ENCODE data around the gene LCE2C. TPM values are rescaled to one million over a fixed set of nuclear protein-coding genes. Genes with fewer than 3 reads are reported as not detected.

Gene LCE2C
- total RNA-seq, 1 experiment from 2014 or later, result not detected

GRCh38 chr1:152707860-152708259, 32.8 kb downstream of the LCE2C start, which contains the start of gene LCE4A:
LCE4A (plus strand) TSS chr1:152708160; CDS start chr1:152709076, 916 bp downstream.
- no peak for TF ChIP-seq E2F4 (CRISPR knock-in tag; IDR thresholded peaks at IDR 0.05; ENCODE audit: borderline replicate concordance, low read depth)
- ATAC-seq (no peak), DNase-seq (ENCODE audit: low spot score) (no peak)
- H3K4me1 Mint-ChIP-seq, result no peaks in the 10 kb centered on the region
- no peak within 1 kb of the TSS for H3K27ac Mint-ChIP-seq
- CTCF ChIA-PET, result no interaction called here
- H3K27me3 Mint-ChIP-seq (ENCODE audit: low read depth), result peaks cover 13% of the 10 kb centered on the region
- POLR2A ChIA-PET, result no interaction called here
- H3K4me3 Mint-ChIP-seq, result no peak within 1 kb of the TSS
- peaks cover 85% of the 10 kb centered on the region for H3K9me3 Mint-ChIP-seq
- H3K36me3 Mint-ChIP-seq, result peaks cover 72% of the 10 kb centered on the region

- ATAC-seq, result no peak
- Mint-ChIP-seq H3K4me3 (no peak overlapping the region), H3K27me3 (ENCODE audit: low read depth) (peaks cover 27% of the 10 kb centered on the region), H3K4me1 (no peaks in the 10 kb centered on the region), H3K9me3 (peaks cover 97% of the 10 kb centered on the region), H3K27ac (no peak overlapping the region), H3K36me3 (peaks cover 76% of the 10 kb centered on the region)
- no peak for DNase-seq (ENCODE audit: low spot score)
- ChIA-PET POLR2A (no interaction called here), CTCF (no interaction called here)
- no peak for TF ChIP-seq CREB1 (CRISPR knock-in tag; IDR thresholded peaks at IDR 0.05)
- no peak for TF ChIP-seq FOXK1 (CRISPR knock-in tag; IDR thresholded peaks at IDR 0.05)
- no peak for TF ChIP-seq CDX4 (CRISPR knock-in tag; IDR thresholded peaks at IDR 0.05; ENCODE audit: borderline replicate concordance)
- TF ChIP-seq RELA (CRISPR knock-in tag; IDR thresholded peaks at IDR 0.05; ENCODE audit: borderline replicate concordance), result no peak
- TF ChIP-seq GABPB1 (CRISPR knock-in tag; IDR thresholded peaks at IDR 0.05), result no peak
- no peak for TF ChIP-seq MYBL2 (CRISPR knock-in tag; IDR thresholded peaks at IDR 0.05)
- TF ChIP-seq E2F4 (CRISPR knock-in tag; IDR thresholded peaks at IDR 0.05; ENCODE audit: borderline replicate concordance, low read depth), result no peak
Observed at GRCh38 chr1:152718238-152718637, 43.2 kb downstream of the LCE2C start.

- ATAC-seq (no peak), DNase-seq (ENCODE audit: low spot score) (no peak)
- H3K36me3 Mint-ChIP-seq, result peaks cover 71% of the 10 kb centered on the region
- CTCF ChIA-PET, result no interaction called here
- H3K27ac Mint-ChIP-seq, result no peak overlapping the region
- no peaks in the 10 kb centered on the region for H3K4me1 Mint-ChIP-seq
- POLR2A ChIA-PET, result no interaction called here
- peaks cover 84% of the 10 kb centered on the region for H3K9me3 Mint-ChIP-seq
- H3K4me3 Mint-ChIP-seq, result no peak overlapping the region
- H3K27me3 Mint-ChIP-seq (ENCODE audit: low read depth), result peaks cover 16% of the 10 kb centered on the region
- no peak for TF ChIP-seq ZNF425 (CRISPR knock-in tag; conservative IDR thresholded peaks at IDR 0.05)
- TF ChIP-seq RORB (CRISPR knock-in tag; IDR thresholded peaks at IDR 0.05), result no peak
- TF ChIP-seq MAX (CRISPR knock-in tag; IDR thresholded peaks at IDR 0.05), result no peak
- no peak for TF ChIP-seq PRRX2 (CRISPR knock-in tag; IDR thresholded peaks at IDR 0.05)
- no peak for TF ChIP-seq ARID4B (CRISPR knock-in tag; IDR thresholded peaks at IDR 0.05; ENCODE audit: borderline replicate concordance)
- no peak for TF ChIP-seq E2F4 (CRISPR knock-in tag; IDR thresholded peaks at IDR 0.05; ENCODE audit: borderline replicate concordance, low read depth)
- TF ChIP-seq AR (CRISPR knock-in tag; IDR thresholded peaks at IDR 0.05), result no peak
- TF ChIP-seq HMGA2 (CRISPR knock-in tag; IDR thresholded peaks at IDR 0.05), result no peak
- TF ChIP-seq ZNF263 (CRISPR knock-in tag; IDR thresholded peaks at IDR 0.05; ENCODE audit: low read depth), result no peak
Observed at GRCh38 chr1:152725261-152725660, 50.2 kb downstream of the LCE2C start.
